Fibroblast of lung (primary cell): Measurements from ENCODE around the gene C1QTNF12.

ENCODE experiments used
- EZH2 ChIP-seq: IDR thresholded peaks from 2 replicates; pipeline ENCODE4 v1.5.1; 2012; ENCODE audit warnings: low read length, control low read depth, mild to moderate bottlenecking; ENCODE audit errors: missing control alignments
- TF ChIP-seq, protein P1 (sequence below), 2 donors: IDR thresholded peaks in 1 of 2; conservative IDR thresholded peaks in 1 of 2; 1 replicate in 1 of 2; 2 replicates in 1 of 2; pipeline ENCODE4 v1.5.1; 2011 to 2012; ENCODE audit warnings: low read length in 2 of 2, control low read depth in 1 of 2, inconsistent platforms in 1 of 2, low read depth in 1 of 2, mild to moderate bottlenecking in 1 of 2

DNA sequence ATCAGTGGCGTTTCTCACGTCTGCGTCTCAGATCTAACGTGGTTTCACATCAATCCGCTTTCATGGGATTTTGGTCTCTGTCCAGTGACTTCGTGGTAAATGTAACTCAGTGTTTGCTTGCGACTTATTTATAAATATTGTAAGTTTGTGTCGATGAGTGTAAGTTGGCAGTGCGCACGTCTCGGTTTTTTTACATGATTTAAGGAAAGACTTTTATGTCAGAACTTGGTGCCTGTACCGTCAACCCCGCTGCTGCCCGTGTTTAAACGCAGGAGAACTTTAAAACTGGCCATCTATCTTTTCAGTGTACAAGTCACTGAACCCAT lies 13.0 kb downstream of the C1QTNF12 start:
- TF ChIP-seq, protein P1, sequence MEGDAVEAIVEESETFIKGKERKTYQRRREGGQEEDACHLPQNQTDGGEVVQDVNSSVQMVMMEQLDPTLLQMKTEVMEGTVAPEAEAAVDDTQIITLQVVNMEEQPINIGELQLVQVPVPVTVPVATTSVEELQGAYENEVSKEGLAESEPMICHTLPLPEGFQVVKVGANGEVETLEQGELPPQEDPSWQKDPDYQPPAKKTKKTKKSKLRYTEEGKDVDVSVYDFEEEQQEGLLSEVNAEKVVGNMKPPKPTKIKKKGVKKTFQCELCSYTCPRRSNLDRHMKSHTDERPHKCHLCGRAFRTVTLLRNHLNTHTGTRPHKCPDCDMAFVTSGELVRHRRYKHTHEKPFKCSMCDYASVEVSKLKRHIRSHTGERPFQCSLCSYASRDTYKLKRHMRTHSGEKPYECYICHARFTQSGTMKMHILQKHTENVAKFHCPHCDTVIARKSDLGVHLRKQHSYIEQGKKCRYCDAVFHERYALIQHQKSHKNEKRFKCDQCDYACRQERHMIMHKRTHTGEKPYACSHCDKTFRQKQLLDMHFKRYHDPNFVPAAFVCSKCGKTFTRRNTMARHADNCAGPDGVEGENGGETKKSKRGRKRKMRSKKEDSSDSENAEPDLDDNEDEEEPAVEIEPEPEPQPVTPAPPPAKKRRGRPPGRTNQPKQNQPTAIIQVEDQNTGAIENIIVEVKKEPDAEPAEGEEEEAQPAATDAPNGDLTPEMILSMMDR (conservative IDR thresholded peaks at IDR 0.05 in 1 of 2, IDR thresholded peaks at IDR 0.05 in 1 of 2; ENCODE audit: low read depth in 1 of 2, low read length in 2 of 2): no peak
- TF ChIP-seq EZH2: no peak
